Loucy (cell line): Measurements from ENCODE around the gene ABLIM2.

Experiments
- EZH2phosphoT487 ChIP-seq: fragments of 200-600 bp; IDR thresholded peaks from 2 replicates; pipeline ENCODE4 v1.6.1; 2018; ENCODE audit warnings: antibody characterized with exemption, mild to moderate bottlenecking, moderate library complexity, borderline replicate concordance
- TF ChIP-seq, protein P1 (sequence below): fragments of 200-600 bp; sonication (generic); conservative IDR thresholded peaks from 2 replicates; pipeline ENCODE4 v1.5.1; 2014; ENCODE audit warnings: mild to moderate bottlenecking, antibody characterized with exemption, low read length

DNA sequence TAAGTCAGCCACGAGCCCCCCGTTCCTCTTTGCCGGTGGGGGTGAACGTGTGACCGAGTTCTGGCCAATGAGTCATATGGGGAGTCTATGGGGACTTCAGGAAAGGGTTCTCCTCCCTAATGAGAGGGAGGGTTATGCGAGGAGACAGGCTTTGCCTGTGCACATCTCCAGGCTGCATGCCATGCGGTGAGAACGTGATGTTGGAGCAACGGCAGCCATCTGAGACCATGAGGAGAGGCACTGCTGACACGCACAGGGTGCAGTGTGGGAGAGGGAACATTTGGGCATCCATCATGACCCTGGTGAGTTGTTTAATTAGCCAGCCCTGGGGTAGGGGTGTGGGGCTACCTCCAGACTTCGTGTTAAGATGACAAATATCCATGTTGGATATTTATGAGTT lies 55.8 kb downstream of the ABLIM2 start:
- TF ChIP-seq, protein P1, sequence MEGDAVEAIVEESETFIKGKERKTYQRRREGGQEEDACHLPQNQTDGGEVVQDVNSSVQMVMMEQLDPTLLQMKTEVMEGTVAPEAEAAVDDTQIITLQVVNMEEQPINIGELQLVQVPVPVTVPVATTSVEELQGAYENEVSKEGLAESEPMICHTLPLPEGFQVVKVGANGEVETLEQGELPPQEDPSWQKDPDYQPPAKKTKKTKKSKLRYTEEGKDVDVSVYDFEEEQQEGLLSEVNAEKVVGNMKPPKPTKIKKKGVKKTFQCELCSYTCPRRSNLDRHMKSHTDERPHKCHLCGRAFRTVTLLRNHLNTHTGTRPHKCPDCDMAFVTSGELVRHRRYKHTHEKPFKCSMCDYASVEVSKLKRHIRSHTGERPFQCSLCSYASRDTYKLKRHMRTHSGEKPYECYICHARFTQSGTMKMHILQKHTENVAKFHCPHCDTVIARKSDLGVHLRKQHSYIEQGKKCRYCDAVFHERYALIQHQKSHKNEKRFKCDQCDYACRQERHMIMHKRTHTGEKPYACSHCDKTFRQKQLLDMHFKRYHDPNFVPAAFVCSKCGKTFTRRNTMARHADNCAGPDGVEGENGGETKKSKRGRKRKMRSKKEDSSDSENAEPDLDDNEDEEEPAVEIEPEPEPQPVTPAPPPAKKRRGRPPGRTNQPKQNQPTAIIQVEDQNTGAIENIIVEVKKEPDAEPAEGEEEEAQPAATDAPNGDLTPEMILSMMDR, result no peak
- TF ChIP-seq EZH2phosphoT487, result no peak
